CD4-positive, alpha-beta memory T cell (primary cell): ENCODE results near the gene HEG1. TPM values are rescaled to one million over a fixed set of nuclear protein-coding genes. Genes with fewer than 3 reads are reported as not detected.

Experiments
- CTCF ChIA-PET: fragments of 350-600 bp; sonication (Branson Sonifier 250); formaldehyde crosslinking; loops from one replicate; lab custom pipeline; 2021; ENCODE audit warnings: inconsistent platforms; ENCODE audit not compliant: partially characterized antibody; lab: Charles Lee
- POLR2A ChIA-PET: fragments of 350-600 bp; sonication (Branson Sonifier 250); formaldehyde crosslinking; loops from one replicate; lab custom pipeline; 2021; ENCODE audit not compliant: partially characterized antibody; lab: Charles Lee
- DNase-seq, 5 donors: peaks; one replicate each; pipeline versions ENCODE4 v3.0.0 to v3.0.0-alpha.2; 2020 to 2022; ENCODE audit warnings: mixed read lengths in 1 of 5
- H3K27ac ChIP-seq: one replicate; pipeline ENCODE4 v1.7.0; 2013; ENCODE audit warnings: low read depth, low read length
- H3K27me3 ChIP-seq: 2 replicates; pipeline ENCODE4 v1.7.0; 2013; ENCODE audit warnings: mild to moderate bottlenecking, low read length, moderate library complexity; ENCODE audit not compliant: insufficient read depth
- H3K36me3 ChIP-seq: 2 replicates; pipeline ENCODE4 v1.7.0; 2013; ENCODE audit warnings: mild to moderate bottlenecking, low read length, moderate library complexity; ENCODE audit not compliant: insufficient read depth
- H3K4me1 ChIP-seq: 2 replicates; pipeline ENCODE4 v1.7.0; 2013; ENCODE audit warnings: mild to moderate bottlenecking, low read length, moderate library complexity; ENCODE audit not compliant: insufficient read depth
- H3K4me3 ChIP-seq, 2 donors: one replicate each; pipeline ENCODE4 v1.7.0; 2013; ENCODE audit warnings: low read length in 2 of 2, mild to moderate bottlenecking in 1 of 2
- H3K9me3 ChIP-seq, 2 donors: one replicate each; pipeline ENCODE4 v1.7.0; 2013; ENCODE audit warnings: low read length in 2 of 2, control low read depth in 1 of 2; ENCODE audit not compliant: control insufficient read depth in 1 of 2
- H3K27ac Mint-ChIP-seq, 7 donors: one replicate each; pipeline ENCODE4 v1.8.0; 2020 to 2021; ENCODE audit warnings: mixed read lengths in 7 of 7, mild to moderate bottlenecking in 6 of 7, inconsistent platforms in 3 of 7, moderate library complexity in 3 of 7
- H3K27me3 Mint-ChIP-seq, 2 donors: one replicate each; pipeline ENCODE4 v1.8.0; 2020 to 2021; ENCODE audit warnings: mixed read lengths in 2 of 2
- H3K36me3 Mint-ChIP-seq, 2 donors: one replicate each; pipeline ENCODE4 v1.8.0; 2020 to 2021; ENCODE audit warnings: mixed read lengths in 2 of 2, inconsistent platforms in 1 of 2, mild to moderate bottlenecking in 1 of 2
- H3K4me1 Mint-ChIP-seq, 4 donors: one replicate each; pipeline ENCODE4 v1.8.0; 2020 to 2021; ENCODE audit warnings: mixed read lengths in 4 of 4, mild to moderate bottlenecking in 1 of 4
- H3K4me3 Mint-ChIP-seq, 8 donors: one replicate each; pipeline ENCODE4 v1.8.0; 2020 to 2021; ENCODE audit warnings: mixed read lengths in 8 of 8, mild to moderate bottlenecking in 7 of 8, moderate library complexity in 6 of 8, inconsistent platforms in 3 of 8
- H3K9me3 Mint-ChIP-seq, 8 donors: one replicate each; pipeline ENCODE4 v1.8.0; 2020 to 2021; ENCODE audit warnings: mixed read lengths in 8 of 8, mild to moderate bottlenecking in 5 of 8, inconsistent platforms in 3 of 8, moderate library complexity in 1 of 8
- intact Hi-C: fragments of 100-400 bp; cut with micrococcal nuclease; formaldehyde crosslinking; loops from one replicate; pipeline ENCODE4 v1.15.1; 2023
- polyA plus RNA-seq, 2 donors: library from polyadenylated mRNA; unstranded; fragments of 300-500 nt; fragmentation: Illumina TruSeq; gene quantifications; one replicate each; pipeline ENCODE4 v1.2.3, GENCODE V29; 2021
- total RNA-seq, 2 experiments: library from RNA; stranded (reverse); gene quantifications; one replicate each; pipeline ENCODE4 v1.2.3, GENCODE V29; 2021

HEG1 gene
- 10 to 100 TPM; 20.2 to 21.7 TPM for total RNA-seq
- polyA plus RNA-seq: 1 to 10 TPM; 1.1 to 4.7 TPM

- ChIA-PET POLR2A (interaction anchor here (1.5 kb wide), 1 partner anchor 85 kb away, joined by 3 read pairs; no protein-coding TSS in a partner anchor), CTCF (no interaction called here)
- peaks cover 32 to 42% (median 38%) of the 10 kb centered on the region in 4 donors for H3K4me1 Mint-ChIP-seq
- peaks cover 41% of the 10 kb centered on the region for H3K4me1 ChIP-seq
- intact Hi-C loops: loop anchor here (1.0 kb wide), 1 partner anchor 85 kb away; no protein-coding TSS in a partner anchor
- no peaks in the 10 kb centered on the region for H3K9me3 Mint-ChIP-seq
- no peaks in the 10 kb centered on the region for H3K36me3 ChIP-seq
- H3K27me3 Mint-ChIP-seq: peaks cover 5 to 6% of the 10 kb centered on the region in 2 donors
- H3K4me3 Mint-ChIP-seq: peak within 1 kb of the TSS; percentile 92 to 99 (median 96)
- DNase-seq: peak; percentile 71 to 80 (median 72)
- peak within 1 kb of the TSS; percentile 60 to 75 for H3K4me3 ChIP-seq
- H3K27ac ChIP-seq: peak within 1 kb of the TSS; percentile 73
- H3K27ac Mint-ChIP-seq: peak within 1 kb of the TSS; percentile 95 to 99 (median 98)
- H3K36me3 Mint-ChIP-seq: peaks cover 0 to 12% of the 10 kb centered on the region in 2 donors
- no peaks in the 10 kb centered on the region for H3K27me3 ChIP-seq
- H3K9me3 ChIP-seq: no peaks in the 10 kb centered on the region
Measured at GRCh38 chr3:125055913-125056745, at the start of gene HEG1. TSS of gene HEG1 (minus strand) at chr3:125055997. CDS start at chr3:125055890, 107 bp downstream.

- POLR2A ChIA-PET: no interaction called here
- no peak for DNase-seq
- CTCF ChIA-PET: no interaction called here
Measured at GRCh38 chr3:125105116-125105515, 49.3 kb upstream of the HEG1 start.

GRCh38 chr3:125104639-125105038 lies 48.8 kb upstream of the HEG1 start:
- peaks cover 6 to 10% of the 10 kb centered on the region in 2 donors for H3K27me3 Mint-ChIP-seq
- intact Hi-C loops: no loop called here
- no peaks in the 10 kb centered on the region for H3K4me1 Mint-ChIP-seq
- Histone ChIP-seq H3K4me3 (no peak overlapping the region), H3K4me1 (no peaks in the 10 kb centered on the region), H3K9me3 (no peaks in the 10 kb centered on the region), H3K27me3 (peaks cover 5% of the 10 kb centered on the region), H3K36me3 (no peaks in the 10 kb centered on the region), H3K27ac (no peak overlapping the region)
- DNase-seq: no peak
- no peak overlapping the region for H3K4me3 Mint-ChIP-seq
- peaks cover 0 to 4% of the 10 kb centered on the region in 2 donors for H3K36me3 Mint-ChIP-seq
- no peak overlapping the region for H3K27ac Mint-ChIP-seq
- H3K9me3 Mint-ChIP-seq: peaks cover 3 to 15% (median 8%) of the 10 kb centered on the region in 8 donors
- ChIA-PET POLR2A (no interaction called here), CTCF (no interaction called here)

More at GRCh38 chr3:125105116-125105515, 49.3 kb upstream of the HEG1 start:
- Mint-ChIP-seq H3K27me3 (peaks cover 4 to 8% of the 10 kb centered on the region in 2 donors), H3K36me3 (no peaks in the 10 kb centered on the region), H3K9me3 (peaks cover 0 to 10% (median 5%) of the 10 kb centered on the region in 8 donors), H3K4me1 (no peaks in the 10 kb centered on the region), H3K4me3 (no peak overlapping the region), H3K27ac (no peak overlapping the region)
- Histone ChIP-seq H3K36me3 (no peaks in the 10 kb centered on the region), H3K27me3 (peaks cover 5% of the 10 kb centered on the region), H3K9me3 (no peaks in the 10 kb centered on the region), H3K27ac (no peak overlapping the region), H3K4me1 (no peaks in the 10 kb centered on the region), H3K4me3 (no peak overlapping the region)
- intact Hi-C loops: no loop called here

GRCh38 chr3:125103406-125103805 lies 47.6 kb upstream of the HEG1 start:
- intact Hi-C loops: no loop called here
- no peak for DNase-seq
- Mint-ChIP-seq H3K27ac (no peak overlapping the region), H3K4me3 (no peak overlapping the region), H3K4me1 (no peaks in the 10 kb centered on the region), H3K36me3 (peaks cover 0 to 8% of the 10 kb centered on the region in 2 donors), H3K9me3 (peaks cover 3 to 21% (median 14%) of the 10 kb centered on the region in 8 donors), H3K27me3 (peaks cover 6 to 10% of the 10 kb centered on the region in 2 donors)
- Histone ChIP-seq H3K27me3 (peaks cover 5% of the 10 kb centered on the region), H3K4me3 (no peak overlapping the region), H3K9me3 (no peaks in the 10 kb centered on the region), H3K4me1 (no peaks in the 10 kb centered on the region), H3K27ac (no peak overlapping the region), H3K36me3 (no peaks in the 10 kb centered on the region)
- ChIA-PET POLR2A (no interaction called here), CTCF (interaction anchor here (0.8 kb wide), 1 partner anchor 71 kb away, joined by 3 read pairs; no protein-coding TSS in a partner anchor)

GRCh38 chr3:125102470-125102869 lies 46.7 kb upstream of the HEG1 start:
- Mint-ChIP-seq H3K9me3 (peaks cover 3 to 21% (median 15%) of the 10 kb centered on the region in 8 donors), H3K27ac (no peak overlapping the region), H3K4me1 (no peaks in the 10 kb centered on the region), H3K27me3 (peaks cover 6 to 10% of the 10 kb centered on the region in 2 donors), H3K4me3 (no peak overlapping the region), H3K36me3 (peaks cover 0 to 8% of the 10 kb centered on the region in 2 donors)
- Histone ChIP-seq H3K27me3 (peaks cover 5% of the 10 kb centered on the region), H3K36me3 (no peaks in the 10 kb centered on the region), H3K4me1 (no peaks in the 10 kb centered on the region), H3K27ac (no peak overlapping the region), H3K9me3 (no peaks in the 10 kb centered on the region), H3K4me3 (no peak overlapping the region)
- ChIA-PET CTCF (no interaction called here), POLR2A (no interaction called here)
- intact Hi-C loops: no loop called here
- no peak for DNase-seq

GRCh38 chr3:125098611-125099291 lies 43.0 kb upstream of the HEG1 start:
- Histone ChIP-seq H3K4me1 (no peaks in the 10 kb centered on the region), H3K27me3 (peaks cover 5% of the 10 kb centered on the region), H3K36me3 (no peaks in the 10 kb centered on the region), H3K9me3 (no peaks in the 10 kb centered on the region), H3K4me3 (no peak overlapping the region), H3K27ac (no peak overlapping the region)
- Mint-ChIP-seq H3K27me3 (peaks cover 5 to 6% of the 10 kb centered on the region in 2 donors), H3K9me3 (peaks cover 3 to 15% (median 10%) of the 10 kb centered on the region in 8 donors), H3K36me3 (peaks cover 0 to 8% of the 10 kb centered on the region in 2 donors), H3K4me3 (no peak overlapping the region), H3K27ac (no peak overlapping the region), H3K4me1 (no peaks in the 10 kb centered on the region)
- POLR2A ChIA-PET: no interaction called here
- CTCF ChIA-PET: no interaction called here
- intact Hi-C loops: no loop called here
- DNase-seq: no peak

GRCh38 chr3:125090649-125091048 lies 34.9 kb upstream of the HEG1 start:
- peaks cover 0 to 1% of the 10 kb centered on the region in 2 donors for H3K27me3 Mint-ChIP-seq
- no peaks in the 10 kb centered on the region for H3K36me3 Mint-ChIP-seq
- H3K4me3 ChIP-seq: no peak overlapping the region
- H3K27ac Mint-ChIP-seq: no peak overlapping the region
- no peaks in the 10 kb centered on the region for H3K36me3 ChIP-seq
- no peak overlapping the region for H3K27ac ChIP-seq
- no peak overlapping the region for H3K4me3 Mint-ChIP-seq
- intact Hi-C loops: no loop called here
- no peaks in the 10 kb centered on the region for H3K4me1 Mint-ChIP-seq
- peaks cover 0 to 4% (median 0%) of the 10 kb centered on the region in 8 donors for H3K9me3 Mint-ChIP-seq
- no peak for DNase-seq
- H3K9me3 ChIP-seq: no peaks in the 10 kb centered on the region
- no peaks in the 10 kb centered on the region for H3K27me3 ChIP-seq
- ChIA-PET POLR2A (no interaction called here), CTCF (no interaction called here)
- H3K4me1 ChIP-seq: no peaks in the 10 kb centered on the region
